Fibroblast of the aortic adventitia (primary cell): Measurements from ENCODE around the gene KLHL2. TPM values are rescaled to one million over a fixed set of nuclear protein-coding genes. Genes with fewer than 3 reads are reported as not detected.
"Not testable (repeated sequence)": the region's sequence is repeated elsewhere in the genome, so short reads cannot be mapped to it uniquely, and the experiment has no call there.

Source experiments
- DNase-seq: peaks from one replicate; pipeline ENCODE4 v3.0.0-alpha.2; 2010; ENCODE audit warnings: low read depth
- H3K4me3 ChIP-seq: 2 replicates; pipeline ENCODE4 v1.5.1; 2011; ENCODE audit warnings: low read depth, mild to moderate bottlenecking, control low read depth, low read length, moderate library complexity
- CTCF ChIP-seq: IDR thresholded peaks from 2 replicates; pipeline ENCODE4 v1.5.1; 2011; ENCODE audit warnings: mild to moderate bottlenecking, low read length, control low read depth, inconsistent platforms; ENCODE audit not compliant: insufficient read depth
- total RNA-seq: library from RNA; depleted of rRNA; stranded (reverse); fragments of >200 nt; gene quantifications from 2 replicates; pipeline ENCODE4 v1.2.3, GENCODE V29; 2012; ENCODE audit warnings: low replicate concordance

KLHL2 gene
- total RNA-seq, 1 donor: 14.8 TPM

- H3K4me3 ChIP-seq, DNase-seq: not testable (repeated sequence)
These were observed 72.2 kb downstream of the KLHL2 start for GRCh38 chr4:165279531-165279930.

- not testable (repeated sequence) for DNase-seq, H3K4me3 ChIP-seq
These were observed 77.3 kb downstream of the KLHL2 start for GRCh38 chr4:165284697-165285096.

- not testable (repeated sequence) for H3K4me3 ChIP-seq, DNase-seq
These were observed 79.4 kb downstream of the KLHL2 start for GRCh38 chr4:165286619-165287340.

GRCh38 chr4:165288226-165288625 is 80.9 kb downstream of the KLHL2 start:
- no peak for DNase-seq
- TF ChIP-seq CTCF: no peak
- H3K4me3 ChIP-seq: no peak overlapping the region

- peak; percentile 81 for DNase-seq
These were observed 81.5 kb downstream of the KLHL2 start for GRCh38 chr4:165288639-165289422.

GRCh38 chr4:165289423-165289785 is 82.0 kb downstream of the KLHL2 start:
- no peak for DNase-seq
- H3K4me3 ChIP-seq: no peak overlapping the region
- no peak for TF ChIP-seq CTCF

More at GRCh38 chr4:165288639-165289422, 81.5 kb downstream of the KLHL2 start:
- TF ChIP-seq CTCF: no peak
- no peak overlapping the region for H3K4me3 ChIP-seq

- H3K4me3 ChIP-seq: no peak overlapping the region
- TF ChIP-seq CTCF: no peak
- DNase-seq: no peak
These were observed 85.7 kb downstream of the KLHL2 start for GRCh38 chr4:165293061-165293460.

- DNase-seq: peak; percentile 33
These were observed 86.7 kb downstream of the KLHL2 start for GRCh38 chr4:165293927-165294649.

More at GRCh38 chr4:165293927-165294649, 86.7 kb downstream of the KLHL2 start:
- no peak overlapping the region for H3K4me3 ChIP-seq
- no peak for TF ChIP-seq CTCF
